ENCODE measurements around the gene CHMP6.
"Not testable (repeated sequence)": the region's sequence is repeated elsewhere in the genome, so short reads cannot be mapped to it uniquely, and the experiment has no call there.

- not testable (repeated sequence) for TF ChIP-seq CTCF, POLR2A (IDR thresholded peaks at IDR 0.05)
Measured at GRCh38 chr17:81017330-81017729, 25.7 kb downstream of the CHMP6 start.

All from lower leg skin (tissue), 3 donors.